K562 (cell line): ENCODE data around the gene UNC5B. TPM values are rescaled to one million over a fixed set of nuclear protein-coding genes. Genes with fewer than 3 reads are reported as not detected.

Experiments
- CREB1 ChIP-seq, 2 experiments: sonication (generic) in 1 of 2; formaldehyde crosslinking in 1 of 2; IDR thresholded peaks; 2 replicates each; pipeline versions ENCODE4 v1.6.1 to v1.8.0; 2012 to 2022; ENCODE audit warnings: inconsistent platforms in 1 of 2, mild to moderate bottlenecking in 1 of 2, missing genetic modification reagents in 1 of 2, moderate library complexity in 1 of 2
- CREM ChIP-seq: IDR thresholded peaks from 2 replicates; pipeline ENCODE4 v1.6.1; 2014; ENCODE audit warnings: antibody characterized with exemption, low read depth
- HCFC1 ChIP-seq: IDR thresholded peaks from 2 replicates; pipeline ENCODE4 v1.6.1; 2012; ENCODE audit warnings: low read depth, low read length, improper control_type of control experiment
- L3MBTL2 ChIP-seq: fragments of 450-650 bp; IDR thresholded peaks from 2 replicates; pipeline ENCODE4 v1.6.1; 2016; ENCODE audit warnings: mild to moderate bottlenecking, moderate library complexity
- MECOM ChIP-seq: fragments of 250-450 bp; sonication (Bioruptor Pico); IDR thresholded peaks from 2 replicates; pipeline ENCODE4 v1.8.0; 2022; ENCODE audit warnings: inconsistent platforms
- MNT ChIP-seq, 2 experiments: fragments of 450-650 bp; conservative IDR thresholded peaks; 2 replicates each; pipeline ENCODE4 v1.6.1; 2017; ENCODE audit warnings: mild to moderate bottlenecking in 2 of 2, moderate library complexity in 2 of 2
- MYC ChIP-seq, 2 experiments: fragments of 250-450 bp in 1 of 2; sonication (Bioruptor Pico) in 1 of 2; IDR thresholded peaks; 2 replicates each; pipeline versions ENCODE4 v1.5.1 to v1.6.1; 2012 to 2021; ENCODE audit warnings: low read depth in 2 of 2, borderline replicate concordance in 1 of 2, improper control_type of control experiment in 1 of 2, low read length in 1 of 2, mild to moderate bottlenecking in 1 of 2, moderate library complexity in 1 of 2
- NONO ChIP-seq, 2 experiments: fragments of 200-400 bp in 1 of 2; fragments of 450-650 bp in 1 of 2; formaldehyde crosslinking in 1 of 2; IDR thresholded peaks; 2 replicates each; pipeline ENCODE4 v1.6.1; 2017; ENCODE audit warnings: low read depth in 2 of 2, mild to moderate bottlenecking in 2 of 2, moderate library complexity in 2 of 2, low read length in 1 of 2
- PRMT5 ChIP-seq: sonication (generic); formaldehyde crosslinking; IDR thresholded peaks from 2 replicates; pipeline ENCODE4 v1.5.0; 2020; ENCODE audit warnings: missing genetic modification reagents
- RBBP5 ChIP-seq: fragments of 200-600 bp; sonication (generic); IDR thresholded peaks from 2 replicates; pipeline ENCODE4 v1.6.1; 2012; ENCODE audit warnings: borderline replicate concordance, mild to moderate bottlenecking, low read length, control low read depth, inconsistent platforms; ENCODE audit not compliant: insufficient read depth, poor library complexity, severe bottlenecking
- SRSF7 ChIP-seq: fragments of 200-400 bp; formaldehyde crosslinking; optimal IDR thresholded peaks from 2 replicates; pipeline ENCODE3; 2017; ENCODE audit warnings: mild to moderate bottlenecking, low read depth, low read length
- THAP7 ChIP-seq: fragments of 250-450 bp; sonication (Bioruptor Pico); IDR thresholded peaks from 2 replicates; pipeline ENCODE4 v1.5.0; 2021
- UBTF ChIP-seq, 2 experiments: IDR thresholded peaks; 2 replicates each; pipeline ENCODE4 v1.6.1; 2012; ENCODE audit warnings: improper control_type of control experiment in 2 of 2, low read depth in 2 of 2, low read length in 2 of 2, borderline replicate concordance in 1 of 2
- ZNF354B ChIP-seq: fragments of 250-450 bp; sonication (Bioruptor Pico); IDR thresholded peaks from 2 replicates; pipeline ENCODE4 v1.4.0; 2020
- ZNF408 ChIP-seq: fragments of 250-450 bp; sonication (Bioruptor Pico); IDR thresholded peaks from 2 replicates; pipeline ENCODE4 v1.4.0; 2020; ENCODE audit warnings: low read depth, mild to moderate bottlenecking, moderate library complexity
- ZNF639 ChIP-seq, 2 experiments: fragments of 200-800 bp in 1 of 2; sonication (Bioruptor generic) in 1 of 2; sonication (generic) in 1 of 2; formaldehyde crosslinking in 1 of 2; IDR thresholded peaks in 1 of 2; conservative IDR thresholded peaks in 1 of 2; 2 replicates each; pipeline versions ENCODE4 v1.5.0 to v1.6.1; 2016 to 2020; ENCODE audit warnings: missing compliant biosample characterization in 1 of 2, missing genetic modification characterization in 1 of 2, missing genetic modification reagents in 1 of 2
- ZNF76 ChIP-seq: fragments of 250-450 bp; sonication (Bioruptor Pico); IDR thresholded peaks from 2 replicates; pipeline ENCODE4 v1.4.0; 2020; ENCODE audit warnings: mild to moderate bottlenecking, moderate library complexity, borderline replicate concordance
- polyA plus RNA-seq, 8 experiments: library from polyadenylated mRNA; depleted of rRNA in 4 of 8; stranded (reverse) in 5 of 8; unstranded in 3 of 8; fragments of >200 nt; fragmentation: Nextera tagmentation in 2 of 8; fragmentation: Illumina TruSeq in 1 of 8; extraction: Ambion mirVana in 2 of 8; extraction: Trizol in 1 of 8; gene quantifications; 2 replicates each; pipeline versions ENCODE4 v1.2.1 to v1.2.3, GENCODE V29; 2011 to 2014; ENCODE audit warnings: inconsistent platforms in 1 of 8, missing spikeins in 1 of 8
- total RNA-seq, 7 experiments: library from RNA; depleted of rRNA in 6 of 7; stranded (reverse); fragments of >200 nt in 6 of 7; fragmentation: Illumina TruSeq in 2 of 7; extraction: Trizol in 2 of 7; gene quantifications; 2 replicates each; pipeline versions ENCODE4 v1.2.1 to v1.2.3, GENCODE V29; 2011 to 2021; ENCODE audit warnings: low replicate concordance in 1 of 7

UNC5B gene
- total and polyA plus RNA-seq, 9 of the 15 experiments (the other 6 are each of a cell fraction or from before 2014, with no cell fraction given): 0.10 to 8.4 (median 2.1) TPM

GRCh38 chr10:71212318-71213126, at the start of gene UNC5B (continued):
- no peak for TF ChIP-seq PRMT5 (CRISPR knock-in tag)
- 0 out of 2 replicates have a peak, but pooled peaks have one; percentile 13 for TF ChIP-seq ZNF76 (CRISPR knock-in tag)
- 0 out of 2 replicates have a peak, but pooled peaks have one; percentile 15 for TF ChIP-seq CREB1 (IDR thresholded peaks at IDR 0.05)
- TF ChIP-seq CREB1 (CRISPR knock-in tag; IDR thresholded peaks at IDR 0.05): no peak
- no peak for TF ChIP-seq ZNF408 (CRISPR knock-in tag)
- TF ChIP-seq ZNF639 (CRISPR knock-in tag; conservative IDR thresholded peaks at IDR 0.05 in 1 of 2, IDR thresholded peaks at IDR 0.05 in 1 of 2): peak in 1 of 2 experiments; percentile 79; a peak in 2 of 4 replicates
- TF ChIP-seq UBTF (IDR thresholded peaks at IDR 0.05; ENCODE audit: borderline replicate concordance in 1 of 2, low read depth in 2 of 2, low read length in 2 of 2): peak; percentile 96 to 98; a peak in 3 of 4 replicates
- TF ChIP-seq CREM: peak; percentile 77
- no peak for TF ChIP-seq RBBP5
- TF ChIP-seq MNT (conservative IDR thresholded peaks at IDR 0.05): no peak
- TF ChIP-seq L3MBTL2: peak; percentile 74
- TF ChIP-seq SRSF7: no peak
- TF ChIP-seq ZNF354B: no peak
- 0 out of 2 replicates have a peak, but pooled peaks have one; percentile 34 for TF ChIP-seq HCFC1
- TF ChIP-seq MYC (IDR thresholded peaks at IDR 0.05; ENCODE audit: low read depth, low read length): peak; percentile 75
- no peak for TF ChIP-seq MYC (CRISPR knock-in tag; IDR thresholded peaks at IDR 0.05; ENCODE audit: borderline replicate concordance, low read depth)
- TF ChIP-seq THAP7 (CRISPR knock-in tag): peak; percentile 15; the same call in 1 of the 2 replicates
- no peak for TF ChIP-seq MECOM (CRISPR knock-in tag)
- TF ChIP-seq NONO (IDR thresholded peaks at IDR 0.05; ENCODE audit: low read depth in 2 of 2, low read length in 1 of 2): peak; percentile 72 to 75; a peak in 3 of 4 replicates
